DMS 273 (cell line): Measurements from ENCODE around the gene PGP.

Source experiments
- DNase-seq: peaks from one replicate; lab custom pipeline; 2025; ENCODE audit not compliant: unreplicated experiment; lab: John Stamatoyannopoulos, UW

The PGP gene

GRCh38 chr16:2200313-2200712, 14.3 kb downstream of the PGP start:
- DNase-seq = no peak

- no peak for DNase-seq
Measured at GRCh38 chr16:2199621-2200139, 15.0 kb downstream of the PGP start.

- DNase-seq = no peak
Measured at GRCh38 chr16:2199095-2199494, 15.5 kb downstream of the PGP start.

- DNase-seq = no peak
Measured at GRCh38 chr16:2198283-2198682, 16.4 kb downstream of the PGP start.

- no peak for DNase-seq
Measured at GRCh38 chr16:2197765-2198164, 16.9 kb downstream of the PGP start.

- DNase-seq = no peak
Measured at GRCh38 chr16:2196981-2197511, 17.6 kb downstream of the PGP start.

- peak; percentile 75 for DNase-seq
Measured at GRCh38 chr16:2196162-2196980, 18.3 kb downstream of the PGP start, which contains the start of gene CASKIN1. Gene CASKIN1, minus strand, starts transcription at chr16:2196605. Its CDS starts 173 bp downstream, at chr16:2196432.

GRCh38 chr16:2195322-2196161, 19.1 kb downstream of the PGP start:
- DNase-seq = peak; percentile 53

GRCh38 chr16:2194852-2195321, 19.8 kb downstream of the PGP start:
- DNase-seq = peak; percentile 76

GRCh38 chr16:2194166-2194834, 20.3 kb downstream of the PGP start:
- peak; percentile 87 for DNase-seq

- peak; percentile 38 for DNase-seq
Measured at GRCh38 chr16:2191446-2191706, 23.3 kb downstream of the PGP start.

GRCh38 chr16:2190659-2191445, 23.8 kb downstream of the PGP start:
- peak; percentile 87 for DNase-seq

GRCh38 chr16:2190002-2190658, 24.5 kb downstream of the PGP start:
- no peak for DNase-seq

- DNase-seq = no peak
Measured at GRCh38 chr16:2189252-2189893, 25.3 kb downstream of the PGP start.

GRCh38 chr16:2188395-2188794, 26.2 kb downstream of the PGP start:
- DNase-seq = no peak

GRCh38 chr16:2187212-2187611, 27.4 kb downstream of the PGP start:
- DNase-seq = no peak

GRCh38 chr16:2186505-2186904, 28.1 kb downstream of the PGP start:
- no peak for DNase-seq

- no peak for DNase-seq
Measured at GRCh38 chr16:2186064-2186463, 28.6 kb downstream of the PGP start.

- DNase-seq = no peak
Measured at GRCh38 chr16:2184962-2185361, 29.7 kb downstream of the PGP start.
